AG08395 (cell line): ENCODE measurements around the gene FRMD4B.
"Not testable (repeated sequence)": the region's sequence is repeated elsewhere in the genome, so short reads cannot be mapped to it uniquely, and the experiment has no call there.

Experiments
- DNase-seq: peaks from one replicate; pipeline ENCODE4 v3.0.0; 2012; ENCODE audit warnings: mixed read lengths, low spot score

The FRMD4B gene

DNA sequence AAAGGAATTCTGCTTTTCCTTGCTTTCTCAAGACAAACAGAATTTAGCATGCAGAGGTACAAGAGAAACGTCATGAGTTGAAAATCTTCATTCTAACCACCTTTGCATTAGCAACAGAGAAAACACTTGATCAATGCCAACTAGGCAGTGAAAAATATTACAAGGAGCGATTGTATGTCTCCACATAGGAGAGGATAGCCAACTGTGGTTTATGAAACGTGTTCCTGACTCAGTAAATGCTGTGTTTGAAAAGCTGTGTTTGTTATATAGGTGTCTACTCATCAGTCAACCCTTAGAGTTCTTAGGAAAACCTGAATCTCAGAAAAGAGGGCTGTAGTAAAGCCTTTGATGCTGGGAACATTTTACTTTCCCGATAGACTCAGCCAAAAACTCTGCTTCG is 102.4 kb downstream of the FRMD4B start:
- no peak for DNase-seq

DNA sequence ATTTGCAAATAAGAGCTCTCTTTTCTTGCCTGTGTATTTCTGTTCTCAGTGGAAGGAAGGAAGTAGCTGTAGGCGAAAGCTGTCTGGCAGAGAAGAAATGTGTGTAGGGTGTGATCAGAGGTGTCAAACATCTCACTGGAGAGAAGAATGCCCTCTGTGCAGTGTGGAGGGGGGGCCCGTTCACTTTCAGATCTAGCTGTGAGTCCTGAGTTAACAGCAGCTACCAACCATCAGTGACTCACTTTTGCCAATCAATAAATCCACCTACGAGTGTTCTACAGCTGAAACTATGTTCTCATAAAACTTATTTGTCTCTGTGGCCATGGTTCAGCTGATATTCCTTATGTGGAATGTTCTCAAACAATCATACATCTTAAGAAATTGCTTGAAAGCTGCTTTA is 103.7 kb downstream of the FRMD4B start:
- DNase-seq: no peak

DNA sequence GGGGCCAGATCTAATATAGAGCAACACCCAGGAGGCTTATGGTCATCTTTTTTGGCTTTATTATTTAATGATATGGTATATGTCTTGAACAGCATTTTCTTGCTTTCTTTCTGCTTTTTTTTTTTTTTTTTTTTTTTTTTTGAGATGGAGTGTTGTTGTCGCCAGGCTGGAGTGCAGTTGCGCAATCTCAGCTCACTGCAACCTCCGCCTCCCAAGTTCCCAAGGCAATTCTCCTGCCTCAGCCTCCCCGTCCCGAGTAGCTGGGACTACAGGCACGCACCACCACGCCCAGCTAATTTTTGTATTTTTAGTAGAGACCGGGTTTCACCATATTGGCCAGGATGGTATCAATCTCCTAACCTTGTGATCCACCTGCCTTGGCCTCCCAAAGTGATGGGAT is 108.5 kb downstream of the FRMD4B start:
- not testable (repeated sequence) for DNase-seq

DNA sequence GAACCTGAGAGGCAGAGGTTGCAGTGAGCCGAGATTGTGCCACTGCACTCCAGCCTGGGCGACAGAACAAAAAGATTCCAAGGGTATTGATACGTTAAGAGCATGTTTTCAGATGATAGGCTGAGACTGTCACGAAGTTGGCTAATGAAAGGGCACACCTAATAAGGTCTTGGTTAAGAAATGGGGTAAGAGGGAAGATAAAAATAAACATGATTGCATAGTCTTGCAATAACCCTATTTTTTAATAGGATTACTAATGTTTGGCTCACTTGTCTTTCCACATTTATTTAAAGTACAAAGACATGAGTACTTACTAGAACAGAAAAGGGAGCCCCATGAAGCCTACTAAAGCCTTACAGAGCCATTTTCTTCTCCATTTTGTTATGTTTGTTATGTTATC is 109.0 kb downstream of the FRMD4B start:
- DNase-seq: no peak

DNA sequence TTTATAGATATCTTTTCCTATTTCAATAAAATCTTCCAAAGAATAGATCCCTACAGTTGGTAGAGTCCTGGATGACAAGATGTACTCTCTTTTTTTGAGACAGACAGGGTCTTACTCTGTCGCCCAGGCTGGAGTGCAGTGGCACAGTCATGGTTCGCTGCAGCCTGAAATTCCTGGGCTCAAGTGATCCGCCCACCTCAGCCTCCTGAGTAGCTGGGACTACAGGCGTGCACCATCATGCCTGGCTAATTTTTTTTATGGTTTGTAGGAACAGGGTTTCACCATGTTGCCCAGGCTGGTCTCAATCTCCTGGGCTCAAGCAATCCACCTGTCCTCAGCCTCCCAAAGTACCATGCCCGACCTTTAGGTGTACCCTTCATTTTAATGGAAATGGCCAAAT is 109.7 kb downstream of the FRMD4B start:
- not testable (repeated sequence) for DNase-seq

DNA sequence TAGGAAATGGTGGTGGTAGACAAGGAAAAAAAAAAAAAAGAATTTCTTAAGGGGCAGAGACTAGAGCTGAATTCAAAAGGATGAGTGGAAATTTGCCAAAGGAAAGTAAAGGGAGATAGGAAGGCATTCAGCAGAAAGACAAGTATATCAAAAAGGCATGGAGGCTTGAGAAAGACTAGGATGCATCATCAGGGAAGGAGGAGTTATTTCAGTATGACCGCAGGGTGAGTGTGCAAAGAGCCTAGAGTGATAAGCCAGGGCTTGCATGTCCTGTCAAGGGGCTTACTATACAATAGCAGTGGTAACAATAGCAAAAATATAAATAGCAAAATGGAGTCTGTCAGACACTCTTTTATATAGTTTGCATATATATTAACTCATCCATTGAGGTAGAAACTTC is 112.0 kb downstream of the FRMD4B start:
- no peak for DNase-seq

DNA sequence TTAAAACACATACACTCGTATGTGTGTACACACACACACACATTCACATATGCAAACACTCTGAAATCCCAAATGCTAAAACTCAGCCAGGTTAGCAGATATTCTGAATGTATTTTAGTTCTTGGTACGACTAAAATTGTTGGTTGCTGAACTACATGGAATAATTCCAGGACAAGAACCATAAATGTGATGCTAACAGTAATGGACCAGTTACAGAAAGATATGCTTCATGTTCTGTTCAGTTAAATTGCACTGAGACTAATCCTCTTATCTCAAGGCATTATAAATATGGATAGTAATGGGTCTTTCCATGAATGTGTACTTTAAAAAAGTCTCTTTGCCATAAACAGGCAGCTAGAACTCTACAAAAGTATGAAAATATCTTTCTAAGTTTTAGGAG is 113.3 kb downstream of the FRMD4B start:
- no peak for DNase-seq

DNA sequence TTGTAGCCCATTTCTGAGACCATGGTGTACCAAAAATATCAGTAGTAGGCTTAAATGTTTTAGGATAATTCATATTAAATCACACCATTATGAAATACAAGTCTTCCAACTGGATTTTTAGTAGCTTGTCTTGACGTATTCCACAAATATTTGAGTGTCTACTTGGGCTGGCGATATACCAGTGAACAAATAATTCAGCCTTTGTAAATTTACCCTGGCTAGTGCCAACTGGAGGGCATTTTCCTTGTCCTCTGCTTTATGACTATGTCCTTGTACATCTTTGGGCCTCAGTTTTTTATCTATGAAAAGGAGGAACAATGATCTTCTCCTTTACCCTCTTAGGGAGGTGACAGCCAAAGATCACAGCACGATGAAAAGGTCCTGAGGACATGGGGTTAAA is 114.8 kb downstream of the FRMD4B start:
- no peak for DNase-seq

DNA sequence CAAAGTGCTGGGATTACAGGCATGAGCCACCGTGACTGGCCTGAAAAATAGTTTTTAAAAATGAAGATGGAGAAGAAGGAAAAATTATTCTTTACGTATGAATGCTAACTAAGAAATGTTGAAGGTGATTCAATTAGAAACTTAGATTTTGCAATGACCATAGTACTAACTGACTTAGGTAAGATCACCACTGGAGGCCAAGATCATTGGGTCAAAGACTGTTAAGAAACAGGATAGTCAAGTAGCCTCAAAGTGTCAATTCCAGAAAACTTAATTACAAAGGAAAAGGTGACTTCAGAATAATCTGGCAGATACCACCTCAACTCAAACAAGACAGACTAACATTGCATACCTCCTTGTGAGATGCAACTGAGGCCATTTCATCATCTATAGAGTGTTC is 119.3 kb downstream of the FRMD4B start:
- no peak for DNase-seq

DNA sequence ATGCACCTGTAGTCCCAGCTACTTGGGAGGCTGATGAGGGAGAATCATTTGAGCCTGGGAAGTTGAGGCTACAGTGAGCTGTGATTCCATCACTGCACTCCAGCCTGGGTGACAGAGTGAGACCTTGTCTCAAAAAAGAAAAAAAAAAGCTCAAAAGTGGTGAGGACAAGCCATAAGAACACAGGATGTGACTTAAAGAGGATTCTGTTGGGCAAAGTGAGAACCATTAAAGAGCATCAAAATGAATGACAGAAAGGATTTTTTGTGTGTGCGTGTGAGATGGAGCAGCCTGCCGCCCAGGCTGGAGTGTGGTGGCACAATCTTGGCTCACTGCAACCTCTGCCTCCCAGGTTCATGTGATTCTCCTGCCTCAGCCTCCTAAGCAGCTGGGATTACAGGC is 119.8 kb downstream of the FRMD4B start:
- not testable (repeated sequence) for DNase-seq

DNA sequence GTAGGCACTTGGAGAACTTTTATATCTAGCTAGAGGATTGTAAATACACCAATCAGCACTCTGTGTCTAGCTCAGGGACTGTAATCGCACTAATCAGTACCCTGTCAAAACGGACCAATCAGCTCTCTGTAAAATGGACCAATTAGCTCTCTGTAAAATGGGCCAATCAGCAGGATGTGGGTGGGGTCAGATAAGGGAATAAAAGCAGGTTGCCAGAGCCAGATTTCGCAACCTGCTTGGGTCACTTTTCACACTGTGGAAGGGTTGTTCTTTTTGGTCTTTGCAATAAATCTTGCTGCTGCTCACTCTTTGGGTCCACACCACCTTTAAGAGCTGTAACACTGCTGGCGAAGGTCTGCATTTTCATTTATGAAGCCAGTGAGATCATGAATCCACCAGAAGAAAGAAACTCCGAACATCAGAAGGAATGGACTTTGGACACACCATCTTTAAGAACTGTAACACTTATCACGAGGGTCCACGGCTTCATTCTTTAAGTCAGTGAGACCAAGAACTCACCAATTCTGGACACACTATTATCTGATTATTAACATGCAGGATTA is 125.0 kb downstream of the FRMD4B start:
- not testable (repeated sequence) for DNase-seq

DNA sequence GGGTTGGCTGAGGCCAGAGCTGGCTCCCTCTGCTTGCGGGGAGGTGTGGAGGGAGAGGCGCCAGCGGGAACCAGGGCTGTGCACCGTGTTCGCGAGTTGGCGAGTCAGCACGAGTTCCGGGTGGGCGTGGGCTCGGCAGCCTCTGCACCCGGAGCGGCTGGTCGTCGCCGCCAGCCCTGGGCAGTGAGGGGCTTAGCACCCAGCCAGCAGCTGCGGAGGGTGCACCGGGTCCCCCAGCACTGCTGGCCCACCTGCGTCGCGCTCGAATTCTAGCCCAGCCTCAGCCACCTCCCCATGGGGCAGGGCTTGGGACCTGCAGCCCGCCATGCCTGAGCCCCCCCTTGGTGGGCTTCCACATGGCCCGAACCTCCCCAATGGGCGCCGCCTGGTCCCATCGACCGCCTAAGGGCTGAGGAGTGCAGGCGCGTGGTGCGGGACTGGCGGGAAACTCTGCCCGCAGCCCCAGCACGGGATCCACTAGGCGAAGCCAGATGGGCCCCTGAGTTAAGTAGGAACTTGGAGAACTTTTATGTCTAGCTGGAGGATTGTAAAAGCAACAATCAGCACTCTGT is 125.6 kb downstream of the FRMD4B start:
- no peak for DNase-seq

DNA sequence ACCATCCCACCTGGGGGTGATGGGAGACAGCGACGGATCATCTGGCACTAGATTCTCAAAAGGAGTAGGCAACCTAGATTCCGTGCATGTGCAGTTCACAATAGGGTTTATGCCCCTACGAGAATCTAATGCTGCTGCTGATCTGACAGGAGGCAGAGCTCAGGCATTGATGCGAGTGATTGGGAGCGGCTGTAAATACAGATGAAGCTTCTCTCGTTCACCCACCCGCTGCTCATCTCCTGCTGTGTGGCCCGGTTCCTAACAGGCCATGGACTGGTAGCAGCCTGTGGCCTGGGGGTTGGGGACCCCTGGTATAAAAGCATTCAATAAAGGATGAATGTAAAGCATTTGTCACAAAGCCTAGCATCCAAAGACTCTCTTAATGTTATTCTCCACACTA is 126.8 kb downstream of the FRMD4B start:
- DNase-seq: no peak

DNA sequence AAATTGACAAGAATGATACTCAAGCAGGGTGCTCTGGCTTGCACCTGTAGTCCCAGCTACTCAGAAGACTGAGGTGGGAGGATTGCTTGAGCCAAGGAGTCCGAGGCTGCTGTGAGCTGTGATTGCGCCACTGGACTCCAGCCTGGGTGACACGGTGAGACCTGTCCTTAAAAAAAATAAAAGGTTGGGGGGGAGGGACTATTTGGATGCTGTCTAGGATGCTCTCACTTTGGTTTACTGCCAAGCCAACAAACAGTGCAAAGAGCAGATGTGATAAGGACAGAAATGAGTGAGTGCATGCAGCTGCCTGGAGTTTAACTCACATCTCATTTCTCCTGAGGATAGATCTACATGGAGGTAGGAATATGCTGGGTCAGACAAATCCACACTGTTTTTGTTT is 130.0 kb downstream of the FRMD4B start:
- DNase-seq: no peak

DNA sequence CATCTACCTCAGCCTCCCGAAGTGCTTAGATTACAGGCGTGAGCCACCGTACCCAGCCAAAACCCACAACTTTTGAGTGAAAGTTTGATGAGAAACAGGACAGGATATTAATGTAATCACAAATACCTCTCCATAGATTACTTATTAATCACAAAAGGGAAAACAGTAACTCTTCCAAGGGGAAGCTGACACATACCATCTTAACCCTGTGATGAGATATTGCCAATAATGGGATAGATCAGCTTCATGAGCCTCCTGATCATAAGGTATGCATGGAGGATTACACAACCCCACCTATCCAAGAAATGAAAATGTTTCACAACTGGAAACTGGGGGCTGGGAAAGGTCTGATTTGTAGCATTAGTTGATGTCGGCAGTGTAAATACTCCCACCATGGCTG is 131.5 kb downstream of the FRMD4B start:
- no peak for DNase-seq

DNA sequence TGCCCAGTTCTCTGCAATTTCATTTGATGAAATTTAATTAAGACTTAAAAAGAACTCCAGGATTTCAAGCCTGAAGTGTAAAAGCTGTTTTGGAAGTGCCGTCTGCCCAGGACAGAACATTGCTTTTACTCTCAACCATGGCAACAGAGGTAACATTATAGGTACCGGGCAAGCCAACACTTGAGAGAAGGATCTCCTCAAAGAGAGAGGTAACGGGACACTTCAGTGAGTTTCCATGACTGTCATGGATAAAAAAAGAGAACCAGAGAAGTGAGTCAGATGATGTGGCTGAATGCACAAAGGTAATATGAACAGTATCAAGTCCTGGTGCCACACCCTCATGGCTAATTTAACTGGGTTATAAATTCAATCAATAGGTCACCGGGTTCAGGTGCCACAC is 133.3 kb downstream of the FRMD4B start:
- no peak for DNase-seq

DNA sequence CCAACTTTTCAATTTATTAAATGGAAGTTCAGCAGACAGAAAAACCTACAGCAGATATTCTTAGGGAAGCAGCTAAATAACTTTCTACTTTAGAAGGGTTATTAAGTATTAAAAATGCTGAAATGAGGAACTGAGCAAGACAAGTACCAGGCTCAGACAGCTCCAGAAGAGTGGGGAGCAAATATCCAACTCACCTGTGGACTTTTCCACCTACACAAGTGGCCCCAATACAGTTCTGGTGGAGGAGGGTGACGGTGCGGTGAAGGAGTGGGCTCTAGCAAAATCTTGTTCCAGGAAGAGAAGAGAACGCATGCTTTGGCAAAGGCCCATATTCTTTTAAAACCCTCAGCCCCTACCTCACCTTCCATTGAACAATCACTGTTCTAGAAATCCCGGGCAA is 133.7 kb downstream of the FRMD4B start:
- no peak for DNase-seq

DNA sequence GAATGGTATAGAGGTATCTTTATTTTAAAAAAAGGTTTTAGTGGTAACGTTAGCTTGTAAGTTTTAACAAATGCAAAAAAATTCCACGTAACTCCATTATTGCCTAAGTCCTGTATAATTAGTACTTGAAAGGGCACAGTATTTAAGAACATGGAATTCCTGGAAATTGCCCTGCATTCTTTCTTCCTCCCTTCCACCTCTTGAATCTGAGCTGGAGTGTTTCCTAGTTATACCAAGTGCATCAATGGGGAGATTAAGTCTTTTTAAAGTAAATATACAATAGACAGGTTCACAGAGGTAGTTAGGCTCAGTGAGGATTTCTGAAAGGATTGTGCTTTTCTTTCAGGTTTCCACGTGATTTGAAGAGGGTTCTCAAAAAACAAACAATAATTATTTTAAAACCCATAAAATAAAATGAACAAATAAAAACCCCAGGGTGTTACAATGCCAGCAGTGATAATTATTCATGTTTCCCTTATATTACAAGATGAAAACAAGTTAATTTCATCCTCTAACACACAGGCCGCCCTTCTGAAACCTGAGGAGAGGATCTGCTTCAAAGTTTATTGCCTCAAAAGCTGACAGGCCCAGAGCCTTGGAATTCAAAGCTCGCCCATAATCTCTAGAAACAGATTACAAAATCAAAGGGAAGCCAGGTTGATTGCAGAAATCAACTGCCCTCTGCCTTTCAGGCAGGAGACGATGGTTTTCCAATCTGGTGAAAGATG is 134.6 kb downstream of the FRMD4B start:
- no peak for DNase-seq

DNA sequence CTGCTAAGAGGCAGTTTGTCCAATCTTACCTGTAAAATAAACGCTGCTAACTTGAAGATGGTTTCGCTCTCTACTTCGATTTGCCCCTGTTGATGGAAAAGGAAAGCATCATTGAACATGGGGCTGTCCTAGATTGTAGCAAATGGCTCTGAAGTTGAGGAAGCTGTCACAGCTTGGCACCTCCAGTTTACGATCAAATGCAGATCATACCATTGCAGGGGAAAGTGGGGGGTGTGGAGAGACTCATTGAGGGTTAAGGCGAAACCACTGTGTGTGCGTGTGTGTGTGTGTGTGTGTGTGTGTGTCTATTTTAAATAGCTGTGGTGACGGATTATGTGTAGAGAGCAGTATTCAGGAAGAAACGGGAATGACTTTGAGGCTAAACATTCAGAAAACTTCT is 135.9 kb downstream of the FRMD4B start:
- peak; percentile 26 for DNase-seq

DNA sequence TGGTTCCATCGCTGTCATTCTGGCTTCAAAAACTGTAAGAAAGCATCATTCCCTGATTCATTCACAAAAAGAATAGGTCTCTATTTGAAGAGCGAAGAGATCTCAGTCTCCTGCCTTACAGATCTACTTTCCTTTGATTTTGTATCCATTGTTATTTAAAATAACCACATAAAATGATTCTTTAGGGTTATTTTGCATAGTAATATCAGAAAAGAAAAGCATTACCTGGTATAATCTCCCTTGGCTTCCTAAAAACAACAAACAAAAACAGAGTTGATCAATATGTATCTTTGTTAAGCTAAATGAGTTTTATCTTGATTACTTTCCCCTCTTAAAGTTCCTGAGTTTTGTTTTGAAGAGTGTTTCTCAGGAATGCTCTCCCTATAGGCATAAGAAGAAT is 136.9 kb downstream of the FRMD4B start:
- DNase-seq: no peak

DNA sequence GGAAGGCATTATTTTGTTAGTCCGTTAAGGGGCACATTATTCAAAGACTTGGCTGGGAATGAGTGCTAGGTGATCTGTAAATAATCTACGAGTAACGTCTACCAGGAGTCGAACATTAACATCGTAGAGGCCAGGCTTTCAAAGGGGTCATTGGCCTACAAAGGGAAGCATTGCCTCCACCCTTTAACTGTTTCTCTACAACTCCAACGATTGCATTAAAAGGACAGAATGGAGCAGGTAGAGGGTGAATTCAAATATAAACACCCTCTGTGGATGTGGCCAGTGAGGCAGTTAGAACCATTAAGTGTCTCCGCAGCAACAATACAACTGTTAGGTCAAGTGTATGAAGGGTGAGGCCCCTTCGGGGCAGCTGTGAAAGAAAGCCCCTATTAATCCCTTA is 137.5 kb downstream of the FRMD4B start:
- DNase-seq: no peak

DNA sequence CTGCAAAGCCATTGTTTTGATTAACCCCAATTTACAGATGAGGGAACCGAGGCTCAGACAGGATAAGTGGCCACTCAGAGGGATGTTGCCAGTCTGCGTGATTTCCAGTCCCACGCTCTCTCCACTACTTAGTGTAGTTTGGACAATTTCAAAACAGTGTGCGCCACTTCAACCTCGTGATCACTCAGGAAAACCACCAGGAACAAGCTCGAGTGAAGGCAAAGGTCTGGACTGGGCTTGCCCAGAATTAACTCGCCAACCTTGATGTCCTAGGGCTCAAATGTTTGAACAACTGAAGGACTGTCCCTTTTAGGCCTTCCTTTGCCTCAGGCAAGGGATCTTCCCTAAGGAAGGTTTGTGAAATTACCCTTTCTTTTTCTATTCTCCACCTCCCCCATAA is 139.3 kb downstream of the FRMD4B start:
- DNase-seq: no peak

DNA sequence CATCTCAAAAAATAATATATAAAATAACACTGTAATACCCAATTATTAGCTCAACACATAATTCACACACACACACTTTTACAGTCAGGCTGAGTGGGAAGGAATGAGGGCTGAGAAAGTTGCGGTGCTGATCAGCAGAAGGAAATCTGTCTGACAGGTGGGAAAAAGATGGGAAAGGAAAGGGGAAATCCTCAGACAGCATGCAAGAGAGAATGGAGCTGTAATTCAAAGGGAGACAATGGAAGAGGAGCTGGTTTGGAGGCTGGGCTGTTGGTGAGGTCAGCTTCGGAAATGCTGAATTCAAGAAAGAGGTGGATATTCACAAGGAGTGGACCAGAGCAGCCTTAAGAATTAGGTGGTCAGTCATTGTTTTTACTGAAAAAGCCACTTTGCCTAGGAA is 141.8 kb downstream of the FRMD4B start:
- DNase-seq: no peak

DNA sequence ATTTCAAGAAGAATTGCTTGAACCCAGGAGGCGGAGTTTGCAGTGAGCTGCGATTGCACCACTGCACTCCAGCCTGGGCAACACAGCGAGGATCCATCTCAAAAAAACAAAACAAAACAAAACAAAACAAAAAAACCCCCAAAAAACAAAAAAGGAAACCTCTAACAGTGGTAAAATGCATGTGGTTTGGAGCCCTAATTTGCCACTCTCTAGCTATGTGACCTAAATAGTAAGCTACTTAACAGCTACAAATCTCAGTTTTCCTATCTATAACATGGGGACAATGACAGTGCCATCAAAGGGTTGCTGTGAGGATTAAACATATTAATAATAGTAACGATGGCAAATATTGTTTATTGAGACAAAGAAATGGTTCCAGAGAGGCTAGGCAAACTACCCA is 144.1 kb downstream of the FRMD4B start:
- no peak for DNase-seq
